Measurements from ENCODE around the gene ARVCF.

The ARVCF gene

DNA sequence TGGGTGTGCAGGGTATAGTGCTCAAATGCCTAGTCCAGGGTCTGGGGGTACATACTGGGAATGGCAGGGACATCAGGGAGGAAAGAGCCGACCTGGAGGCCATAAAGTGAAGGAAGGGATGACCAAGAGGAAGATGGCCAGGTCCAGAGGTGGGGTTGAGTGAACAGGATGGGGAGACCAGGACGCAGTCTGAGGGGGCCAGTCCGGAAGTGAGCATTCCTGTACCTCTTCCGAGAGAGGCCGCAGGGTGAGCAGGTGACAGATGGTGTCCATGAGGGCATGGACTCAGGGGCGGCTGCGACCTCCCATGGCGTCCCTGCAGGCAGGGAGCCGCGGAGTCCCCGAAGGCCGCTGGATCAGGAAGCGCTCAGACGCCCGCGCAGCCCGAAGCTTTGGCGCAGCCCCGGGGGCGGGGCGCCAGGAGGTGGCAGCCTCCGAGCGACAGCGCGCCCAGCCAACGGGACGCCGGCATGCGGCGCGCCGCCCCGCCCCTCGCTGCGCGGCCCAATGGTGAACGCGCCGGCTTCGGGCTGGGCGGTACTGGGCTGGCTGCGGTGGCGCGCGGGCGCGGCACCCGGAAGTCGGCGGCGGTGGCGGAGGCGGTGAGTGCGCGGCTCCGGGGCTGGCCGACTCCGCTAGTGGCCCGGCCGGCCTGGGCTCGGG lies 4.0 kb upstream of the ARVCF start, which contains the start of gene TANGO2:
TANGO2 (plus strand) TSS at position 578 of the 663 bp plus-strand sequence. CDS start 15,689 bp downstream, outside the sequence.
- DNase-seq (ENCODE audit: low spot score): peak; percentile 96
- Mint-ChIP-seq H3K27me3 (ENCODE audit: low read depth) (peaks cover 19% of the 10 kb centered on the region), H3K4me3 (peak within 1 kb of the TSS; percentile 92), H3K4me1 (ENCODE audit: low read depth) (peaks cover 18% of the 10 kb centered on the region), H3K9me3 (no peaks in the 10 kb centered on the region), H3K36me3 (ENCODE audit: low read depth) (peaks cover 3% of the 10 kb centered on the region), H3K27ac (peak within 1 kb of the TSS; percentile 94)

DNA sequence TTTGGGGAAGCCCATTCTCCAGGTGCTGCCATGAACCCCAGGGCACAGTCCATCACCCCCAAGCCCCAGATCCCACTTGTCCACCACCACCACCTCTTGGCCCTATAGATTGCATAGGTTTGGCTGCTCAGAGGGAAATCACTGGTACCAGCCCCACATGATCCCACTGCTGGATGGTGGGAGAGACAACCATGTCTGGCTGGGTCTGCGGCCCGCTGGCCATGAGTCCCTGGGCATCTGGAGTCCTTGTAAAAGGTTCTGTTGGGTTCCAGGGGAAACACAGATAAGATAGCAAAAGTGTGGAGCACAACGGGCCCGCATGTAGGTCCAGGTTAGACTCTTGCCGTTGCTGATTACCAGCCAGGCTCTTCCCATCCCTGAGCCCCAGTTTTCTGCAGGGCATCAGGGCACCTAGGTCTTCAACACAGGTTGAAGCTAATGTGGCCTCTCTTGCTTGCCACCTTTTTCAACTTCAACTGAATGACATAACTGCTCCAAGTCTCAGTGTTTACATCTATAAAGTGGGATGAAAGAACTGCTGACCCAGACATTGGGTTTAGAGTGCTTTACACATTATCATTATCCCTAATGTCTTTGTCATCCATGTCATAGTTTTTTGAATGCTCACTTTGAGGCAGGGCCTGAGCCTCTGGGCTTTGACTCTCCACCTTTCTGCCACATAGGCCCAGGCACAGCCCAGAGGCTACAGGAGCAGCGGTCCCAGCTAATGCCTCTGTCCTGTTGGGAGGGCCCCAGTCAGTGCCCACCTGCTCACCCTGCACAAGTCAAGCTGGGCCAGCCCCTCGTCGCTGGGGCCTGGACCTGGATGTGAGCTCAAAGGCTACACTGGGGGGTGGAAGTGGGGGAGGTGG lies 3.3 kb upstream of the ARVCF start:
- H3K27me3 Mint-ChIP-seq (ENCODE audit: low read depth): peaks cover 27% of the 10 kb centered on the region
- DNase-seq (ENCODE audit: low spot score): no peak
- peak overlapping the region; percentile 94 for H3K27ac Mint-ChIP-seq
- H3K9me3 Mint-ChIP-seq: no peaks in the 10 kb centered on the region
- peaks cover 18% of the 10 kb centered on the region for H3K4me1 Mint-ChIP-seq (ENCODE audit: low read depth)
- peaks cover 3% of the 10 kb centered on the region for H3K36me3 Mint-ChIP-seq (ENCODE audit: low read depth)
- H3K4me3 Mint-ChIP-seq: peak overlapping the region; percentile 92

DNA sequence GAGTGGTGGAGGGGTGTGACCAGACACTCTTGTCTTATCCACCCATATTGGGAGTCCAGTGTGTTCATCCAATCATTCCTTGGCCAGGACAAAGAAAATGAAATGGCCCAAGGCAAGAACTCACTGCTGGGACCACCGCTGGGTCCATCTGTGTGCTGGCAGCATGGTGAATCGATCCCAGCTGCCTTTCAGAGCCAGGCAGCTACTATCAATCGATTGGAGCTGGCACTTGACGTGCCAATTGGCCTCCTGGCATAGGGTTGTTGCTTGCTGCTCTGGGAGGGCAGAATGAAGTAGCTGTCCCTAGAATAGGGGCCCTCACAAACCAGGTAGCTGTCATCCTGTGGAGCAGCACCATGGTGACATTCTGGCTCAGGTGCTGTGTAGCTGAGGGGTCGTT lies 1.4 kb upstream of the ARVCF start:
- no peak overlapping the region for H3K27ac Mint-ChIP-seq
- no peak for DNase-seq (ENCODE audit: low spot score)
- no peaks in the 10 kb centered on the region for H3K9me3 Mint-ChIP-seq
- peaks cover 33% of the 10 kb centered on the region for H3K27me3 Mint-ChIP-seq (ENCODE audit: low read depth)
- peaks cover 14% of the 10 kb centered on the region for H3K4me1 Mint-ChIP-seq (ENCODE audit: low read depth)
- no peaks in the 10 kb centered on the region for H3K36me3 Mint-ChIP-seq (ENCODE audit: low read depth)
- peak overlapping the region; percentile 87 for H3K4me3 Mint-ChIP-seq

DNA sequence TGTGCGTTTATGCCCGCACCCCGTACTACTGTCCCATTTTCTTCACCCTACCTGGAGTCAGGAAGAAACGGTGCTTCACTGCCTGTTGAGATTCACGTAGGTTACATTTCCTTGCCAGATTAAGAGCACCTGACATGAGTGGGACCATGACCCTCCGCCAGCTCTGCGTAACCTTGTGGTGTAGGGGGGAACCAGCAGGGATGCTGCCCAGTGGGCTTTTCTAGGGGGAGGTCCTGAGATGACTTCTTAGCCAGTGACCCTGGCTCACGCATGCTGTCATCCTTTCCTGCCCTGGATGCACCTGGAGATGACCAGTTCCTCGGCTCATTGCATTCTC lies 967 bp upstream of the ARVCF start:
- Mint-ChIP-seq H3K36me3 (ENCODE audit: low read depth) (no peaks in the 10 kb centered on the region), H3K27me3 (ENCODE audit: low read depth) (peaks cover 33% of the 10 kb centered on the region), H3K27ac (no peak overlapping the region), H3K4me3 (peak overlapping the region; percentile 87), H3K9me3 (no peaks in the 10 kb centered on the region), H3K4me1 (ENCODE audit: low read depth) (peaks cover 14% of the 10 kb centered on the region)
- DNase-seq (ENCODE audit: low spot score): no peak

DNA sequence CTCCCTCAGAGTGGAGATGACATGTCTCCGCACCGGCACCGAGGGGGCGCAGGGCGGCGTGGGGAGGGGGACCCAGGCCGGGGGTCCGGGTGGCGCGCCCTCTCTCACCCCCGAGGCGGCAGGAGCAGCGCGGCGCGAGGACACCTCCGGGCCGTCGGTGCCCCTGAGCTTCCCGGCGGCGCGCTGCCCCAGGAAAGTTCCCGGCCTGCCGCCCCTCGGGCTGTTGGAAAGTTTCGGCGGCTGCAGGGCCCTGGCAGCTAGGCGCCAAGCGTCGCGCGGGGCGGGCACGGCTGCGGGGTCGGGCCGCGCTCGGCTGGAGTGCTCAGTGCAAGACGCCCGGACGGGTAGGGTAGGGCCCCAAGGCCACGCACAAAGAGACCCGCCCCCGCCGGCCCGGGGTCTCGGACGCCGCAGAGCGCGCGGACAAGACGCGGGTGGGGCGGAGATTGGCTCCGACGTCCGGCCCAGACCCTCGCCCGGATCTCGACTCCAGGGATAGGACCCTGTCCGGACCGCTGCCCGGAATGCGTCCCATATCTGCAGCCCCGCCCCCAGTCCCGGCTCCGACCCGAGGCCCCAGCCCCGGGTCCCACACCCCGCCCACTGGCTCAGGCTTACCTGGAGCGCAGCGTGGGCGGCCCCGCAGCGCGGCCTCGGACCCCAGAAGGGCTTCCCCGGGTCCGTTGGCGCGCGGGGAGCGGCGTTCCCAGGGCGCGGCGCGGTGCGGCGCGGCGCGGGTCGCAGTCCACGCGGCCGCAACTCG lies 471 bp downstream of the ARVCF start:
- Mint-ChIP-seq H3K27me3 (ENCODE audit: low read depth) (peaks cover 33% of the 10 kb centered on the region), H3K4me3 (no peak overlapping the region), H3K9me3 (no peaks in the 10 kb centered on the region), H3K27ac (no peak overlapping the region), H3K4me1 (ENCODE audit: low read depth) (peaks cover 4% of the 10 kb centered on the region), H3K36me3 (ENCODE audit: low read depth) (no peaks in the 10 kb centered on the region)
- peak; percentile 35 for DNase-seq (ENCODE audit: low spot score)

DNA sequence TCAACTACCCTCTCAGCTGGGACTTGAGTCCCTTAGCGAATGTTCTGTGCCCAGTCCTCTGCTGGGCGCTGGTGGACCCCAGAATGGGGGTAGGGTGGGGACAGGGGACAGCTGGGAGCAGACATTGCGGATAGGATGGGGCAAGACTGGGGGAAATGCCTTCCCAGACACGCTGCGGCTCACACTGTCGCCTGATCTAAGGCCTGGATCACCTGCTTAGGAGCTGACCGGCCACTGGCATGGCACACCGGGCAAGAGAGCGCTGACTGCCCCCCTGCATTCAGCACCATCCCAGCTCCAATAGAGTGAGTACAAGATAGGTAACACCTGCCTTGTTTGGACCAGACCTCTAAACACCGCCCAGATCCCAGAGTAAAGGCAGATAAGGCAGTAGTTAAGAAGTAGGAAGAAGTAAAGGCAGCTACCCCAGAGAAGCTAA lies 1.4 kb downstream of the ARVCF start:
- Mint-ChIP-seq H3K4me1 (ENCODE audit: low read depth) (peaks cover 2% of the 10 kb centered on the region), H3K4me3 (peak overlapping the region; percentile 17), H3K27ac (no peak overlapping the region), H3K27me3 (ENCODE audit: low read depth) (peaks cover 33% of the 10 kb centered on the region), H3K36me3 (ENCODE audit: low read depth) (no peaks in the 10 kb centered on the region), H3K9me3 (no peaks in the 10 kb centered on the region)
- DNase-seq (ENCODE audit: low spot score): no peak

DNA sequence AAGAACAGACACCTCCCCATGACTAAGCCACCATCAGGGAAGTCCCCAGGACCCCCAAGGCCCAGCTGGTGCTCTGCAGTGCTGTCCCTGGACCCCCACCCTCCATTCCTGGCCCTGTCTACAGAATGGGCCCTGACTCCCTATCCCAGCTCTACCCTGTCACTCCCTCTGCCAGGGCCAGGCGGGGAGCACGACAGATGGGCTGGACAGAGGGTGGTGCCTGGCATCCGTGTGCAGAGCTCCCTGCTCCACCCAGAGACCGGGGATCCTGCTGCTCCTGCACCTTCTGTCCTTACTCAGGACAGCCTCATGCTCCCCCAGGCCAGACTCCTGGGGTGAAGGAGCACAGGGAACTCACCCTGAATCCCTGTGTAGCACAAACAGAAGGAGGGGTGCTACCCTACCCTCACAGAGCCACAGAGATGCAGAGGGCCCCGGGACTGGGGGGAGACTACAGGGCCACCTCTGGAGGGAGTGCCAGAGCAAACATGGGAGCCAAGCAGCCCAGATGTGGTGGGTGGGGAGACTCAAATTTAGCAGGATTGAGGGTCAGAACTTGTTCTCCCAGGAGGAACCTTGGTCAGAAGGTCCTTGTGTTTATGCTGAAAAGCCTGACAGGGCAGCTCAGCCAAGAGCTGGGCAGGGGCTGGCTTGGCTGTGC lies 2.0 kb downstream of the ARVCF start:
- DNase-seq (ENCODE audit: low spot score): no peak
- H3K4me1 Mint-ChIP-seq (ENCODE audit: low read depth): no peaks in the 10 kb centered on the region
- H3K27me3 Mint-ChIP-seq (ENCODE audit: low read depth): peaks cover 33% of the 10 kb centered on the region
- no peak overlapping the region for H3K4me3 Mint-ChIP-seq
- no peaks in the 10 kb centered on the region for H3K36me3 Mint-ChIP-seq (ENCODE audit: low read depth)
- no peaks in the 10 kb centered on the region for H3K9me3 Mint-ChIP-seq
- H3K27ac Mint-ChIP-seq: no peak overlapping the region

DNA sequence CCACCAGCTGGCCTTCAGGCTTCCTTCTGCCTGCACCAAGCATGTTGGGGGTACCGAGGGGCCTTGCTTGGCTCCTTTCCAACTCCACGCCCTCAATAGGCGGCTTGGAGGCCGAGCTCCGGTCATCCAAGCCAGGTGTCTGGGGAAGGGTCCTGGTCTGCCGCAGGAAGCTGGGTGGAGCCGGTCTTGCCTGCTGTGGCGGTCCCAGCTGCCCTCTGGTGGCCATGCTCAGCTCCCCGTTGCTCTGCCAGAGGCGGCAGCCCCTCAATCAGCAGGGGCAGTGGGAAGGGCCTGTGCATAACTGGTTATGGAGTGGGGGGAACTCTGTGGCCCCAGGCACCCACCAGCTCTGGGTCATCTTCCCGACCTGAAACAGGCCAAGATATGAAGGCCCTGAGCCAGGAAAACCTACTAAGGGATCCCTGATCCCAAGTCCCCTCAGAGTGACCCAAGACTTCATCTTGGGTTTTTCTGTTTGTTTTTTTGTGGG lies 3.2 kb downstream of the ARVCF start:
- H3K36me3 Mint-ChIP-seq (ENCODE audit: low read depth): no peaks in the 10 kb centered on the region
- DNase-seq (ENCODE audit: low spot score): no peak
- peaks cover 24% of the 10 kb centered on the region for H3K27me3 Mint-ChIP-seq (ENCODE audit: low read depth)
- no peak overlapping the region for H3K27ac Mint-ChIP-seq
- no peak overlapping the region for H3K4me3 Mint-ChIP-seq
- H3K9me3 Mint-ChIP-seq: no peaks in the 10 kb centered on the region
- no peaks in the 10 kb centered on the region for H3K4me1 Mint-ChIP-seq (ENCODE audit: low read depth)

DNA sequence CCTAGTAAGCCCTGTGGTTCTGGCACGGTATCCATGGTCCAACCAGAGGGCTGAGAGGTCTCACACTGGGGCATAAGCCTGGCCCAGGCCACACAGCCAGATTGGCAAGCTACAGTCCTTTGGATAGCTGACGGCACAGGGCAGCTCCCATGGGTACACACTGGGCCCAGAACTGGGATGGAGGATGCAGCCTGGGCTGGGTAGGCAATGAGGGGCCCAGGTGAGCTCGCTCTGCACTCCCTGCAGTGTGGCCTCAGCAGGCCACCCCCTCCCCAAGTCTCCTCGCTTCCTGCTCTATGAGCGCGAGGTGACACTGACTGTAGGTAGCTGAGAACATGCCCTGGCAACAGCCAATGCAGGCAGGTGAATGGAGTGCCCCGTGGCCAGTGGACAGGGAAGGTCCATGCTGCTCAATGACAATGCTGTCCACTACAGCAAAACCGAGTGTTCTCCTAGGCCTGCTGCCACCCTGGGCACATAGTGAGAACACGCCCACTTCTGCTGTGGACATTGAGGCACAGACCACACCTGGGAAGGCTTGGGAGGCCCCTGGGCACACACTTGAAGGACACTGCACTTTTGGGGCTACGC lies 3.8 kb downstream of the ARVCF start:
- Mint-ChIP-seq H3K36me3 (ENCODE audit: low read depth) (no peaks in the 10 kb centered on the region), H3K4me3 (no peak overlapping the region), H3K9me3 (no peaks in the 10 kb centered on the region), H3K4me1 (ENCODE audit: low read depth) (no peaks in the 10 kb centered on the region), H3K27me3 (ENCODE audit: low read depth) (peaks cover 22% of the 10 kb centered on the region), H3K27ac (no peak overlapping the region)
- no peak for DNase-seq (ENCODE audit: low spot score)

DNA sequence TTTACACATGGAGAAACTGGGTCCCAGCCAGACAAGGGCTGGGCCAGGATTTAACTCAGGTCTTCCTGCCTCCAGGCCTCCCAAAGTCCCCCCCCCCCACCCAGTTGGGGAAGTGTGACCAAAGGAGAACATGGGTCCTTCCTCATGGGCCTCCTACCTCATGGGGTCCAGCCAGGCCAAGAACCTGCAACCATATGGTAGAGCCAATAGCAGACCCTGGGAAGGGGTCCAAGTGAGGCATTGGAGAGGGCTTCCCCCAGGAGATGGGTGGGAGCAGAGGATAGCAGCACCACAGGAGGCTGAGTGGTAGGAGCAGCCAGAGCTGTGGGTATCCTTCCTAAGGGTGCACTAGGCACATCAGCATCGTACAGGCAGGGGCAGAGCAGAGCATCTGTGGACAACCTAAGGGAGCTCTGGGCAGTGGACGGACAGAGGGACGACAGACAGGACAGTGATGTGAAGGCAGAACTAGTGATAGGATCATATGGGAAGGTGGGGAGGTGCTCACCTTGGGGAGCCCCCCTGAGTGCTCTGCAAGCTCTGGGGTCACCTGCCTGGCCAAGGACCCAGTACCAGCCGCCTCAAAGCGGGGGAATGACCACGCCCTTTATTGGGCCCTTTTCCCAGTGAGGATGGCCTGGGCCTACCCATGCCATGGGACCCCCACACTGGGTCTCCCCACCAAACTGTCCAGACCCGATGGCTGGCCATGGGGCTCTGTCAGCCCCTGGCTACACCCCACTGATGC lies 4.5 kb downstream of the ARVCF start:
- no peak overlapping the region for H3K27ac Mint-ChIP-seq
- no peaks in the 10 kb centered on the region for H3K4me1 Mint-ChIP-seq (ENCODE audit: low read depth)
- H3K27me3 Mint-ChIP-seq (ENCODE audit: low read depth): peaks cover 17% of the 10 kb centered on the region
- H3K9me3 Mint-ChIP-seq: no peaks in the 10 kb centered on the region
- no peak overlapping the region for H3K4me3 Mint-ChIP-seq
- DNase-seq (ENCODE audit: low spot score): no peak
- H3K36me3 Mint-ChIP-seq (ENCODE audit: low read depth): no peaks in the 10 kb centered on the region

DNA sequence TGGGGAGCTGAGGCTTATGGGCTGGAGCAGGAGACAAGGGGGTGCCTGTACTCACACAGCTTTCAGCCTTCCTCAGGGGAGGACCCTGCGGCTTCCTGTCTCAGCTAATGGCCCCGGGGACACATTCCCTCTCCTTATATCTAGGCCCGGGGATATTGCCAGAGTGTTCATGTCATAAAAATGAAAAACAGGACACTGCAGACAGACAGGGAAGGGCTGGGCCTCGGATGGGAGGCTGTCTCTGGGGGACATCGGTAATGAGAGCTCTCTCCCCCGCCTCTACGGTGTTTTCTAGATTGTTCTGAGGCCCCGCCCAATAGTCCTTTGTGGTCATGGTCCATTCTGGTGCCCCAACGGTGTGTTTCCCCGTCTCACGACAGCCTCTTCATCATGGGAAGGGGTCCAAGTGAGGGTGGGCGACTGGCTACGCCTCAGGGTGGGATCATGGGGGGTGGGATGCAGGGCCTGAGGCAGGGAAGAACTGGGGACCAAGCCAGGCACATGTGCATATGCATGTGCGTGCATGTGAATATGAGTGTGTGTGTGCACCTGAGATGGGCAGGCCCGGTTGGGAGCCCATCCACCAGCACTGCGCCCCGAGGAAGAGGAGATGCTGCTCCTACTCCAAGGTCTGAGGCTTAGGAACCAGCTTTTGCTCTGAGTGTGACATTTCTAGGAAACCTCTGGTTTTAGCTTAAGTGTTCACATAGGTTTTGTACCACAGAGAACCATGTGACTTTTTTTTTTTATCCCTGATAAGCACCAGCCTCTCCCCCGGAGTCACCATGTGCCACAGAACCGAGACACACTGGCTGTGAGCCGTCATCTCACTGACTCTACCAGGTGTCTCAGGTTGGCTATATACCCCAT lies 5.3 kb downstream of the ARVCF start:
- no peaks in the 10 kb centered on the region for H3K4me1 Mint-ChIP-seq (ENCODE audit: low read depth)
- H3K36me3 Mint-ChIP-seq (ENCODE audit: low read depth): no peaks in the 10 kb centered on the region
- no peak overlapping the region for H3K27ac Mint-ChIP-seq
- H3K27me3 Mint-ChIP-seq (ENCODE audit: low read depth): peaks cover 15% of the 10 kb centered on the region
- DNase-seq (ENCODE audit: low spot score): no peak
- H3K4me3 Mint-ChIP-seq: no peak overlapping the region
- no peaks in the 10 kb centered on the region for H3K9me3 Mint-ChIP-seq

All from T-helper 2 cell treated with Interferon-gamma antibody and Interleukin-4, amounts not matched to agents 5 μg/mL and 100 μg/mL, for 36 hours (primary cell).